ENCODE measurements around the gene PRDM1. TPM values are rescaled to one million over a fixed set of nuclear protein-coding genes. Genes with fewer than 3 reads are reported as not detected.

The PRDM1 gene
- 1.4 TPM in 1 of 2 replicates, not detected in the other for total RNA-seq (2014; rRNA removed; shearing (Covaris generic))

DNA sequence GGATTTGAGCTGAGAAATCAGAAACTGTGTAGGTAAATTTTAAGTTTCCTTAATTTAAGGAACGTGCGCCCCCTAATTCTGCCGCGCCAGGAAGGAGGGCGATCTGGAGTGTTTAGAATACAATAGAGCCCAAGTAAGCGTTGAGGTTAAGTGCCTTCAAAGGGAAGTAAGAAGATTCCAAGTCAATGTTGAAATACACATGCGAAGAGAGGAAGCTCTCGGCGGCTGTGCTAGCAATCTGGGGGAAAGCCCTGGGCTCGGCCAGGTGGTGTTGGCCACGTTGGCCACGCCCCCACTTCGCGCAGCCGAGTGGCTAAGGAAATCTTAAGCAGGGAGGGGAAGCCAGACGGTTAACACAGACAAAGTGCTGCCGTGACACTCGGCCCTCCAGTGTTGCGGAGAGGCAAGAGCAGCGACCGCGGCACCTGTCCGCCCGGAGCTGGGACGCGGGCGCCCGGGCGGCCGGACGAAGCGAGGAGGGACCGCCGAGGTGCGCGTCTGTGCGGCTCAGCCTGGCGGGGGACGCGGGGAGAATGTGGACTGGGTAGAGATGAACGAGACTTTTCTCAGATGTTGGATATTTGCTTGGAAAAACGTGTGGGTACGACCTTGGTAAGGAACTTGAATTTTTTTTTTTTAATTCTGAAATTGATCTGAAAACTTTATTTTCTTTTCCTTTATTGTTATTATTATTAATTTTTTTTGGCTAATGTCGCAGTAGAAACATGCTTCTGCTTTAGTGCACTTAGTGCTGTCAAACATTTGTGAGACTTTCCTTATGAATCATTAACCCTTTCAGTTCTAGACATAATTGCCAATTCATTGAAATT is at the start of gene PRDM1:
TSS of gene PRDM1 (plus strand) at position 353 of the 830 bp plus-strand sequence. CDS start at position 571, 218 bp downstream.
- peak; percentile 87 for DNase-seq (ENCODE audit: low spot score)

DNA sequence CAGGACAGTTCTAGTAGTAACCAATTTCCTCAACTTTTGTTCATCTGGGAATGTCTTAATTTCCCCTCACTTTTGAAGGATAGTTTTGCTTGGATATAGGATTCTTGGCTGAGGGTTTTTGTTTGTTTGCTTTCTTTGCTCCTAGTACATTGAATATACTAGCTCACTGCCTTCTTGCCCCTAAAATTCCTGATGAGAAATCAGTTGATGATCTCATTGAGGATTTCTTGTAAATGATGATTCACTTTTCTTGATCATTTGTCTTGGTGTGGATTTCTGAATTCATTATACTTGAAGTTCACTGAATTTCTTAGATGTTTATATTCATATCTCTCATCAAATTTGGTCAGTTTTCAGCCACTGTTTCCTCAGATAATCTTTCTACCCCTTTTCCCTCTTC is 49.1 kb upstream of the PRDM1 start:
- no peak for DNase-seq (ENCODE audit: low spot score)

DNA sequence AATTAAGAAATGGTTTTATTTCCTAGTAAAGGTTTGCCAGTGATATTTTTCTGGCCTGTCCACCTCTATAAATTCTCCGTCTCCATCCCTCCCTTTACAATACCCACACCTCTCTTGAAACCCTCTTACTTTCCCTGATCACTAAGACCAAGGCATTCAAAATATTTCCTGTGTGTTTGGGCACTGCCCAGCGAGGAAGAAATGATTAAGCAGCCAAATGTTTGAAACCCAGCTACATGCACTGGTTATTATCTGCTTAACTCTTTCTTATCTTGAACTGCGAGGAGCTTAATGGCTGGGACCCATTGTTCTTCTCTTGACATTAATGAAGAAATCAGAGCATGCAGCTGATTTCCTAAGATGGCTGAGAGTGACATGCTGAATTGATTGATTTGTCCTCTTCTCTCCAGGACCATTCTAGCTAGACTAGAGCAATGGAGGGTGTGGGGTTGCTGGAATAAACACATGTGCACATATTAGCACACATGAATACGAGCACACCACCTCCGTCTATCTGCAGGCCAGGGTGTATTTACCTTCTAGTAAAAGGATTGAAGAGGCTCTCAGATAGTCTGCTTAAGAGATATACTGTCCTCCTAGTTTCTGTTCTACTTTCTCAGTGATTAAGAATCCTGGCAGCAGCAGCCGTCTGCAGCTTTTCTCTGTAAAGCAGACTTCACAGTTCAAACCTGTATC is 46.1 kb upstream of the PRDM1 start:
- DNase-seq (ENCODE audit: low spot score) = no peak

DNA sequence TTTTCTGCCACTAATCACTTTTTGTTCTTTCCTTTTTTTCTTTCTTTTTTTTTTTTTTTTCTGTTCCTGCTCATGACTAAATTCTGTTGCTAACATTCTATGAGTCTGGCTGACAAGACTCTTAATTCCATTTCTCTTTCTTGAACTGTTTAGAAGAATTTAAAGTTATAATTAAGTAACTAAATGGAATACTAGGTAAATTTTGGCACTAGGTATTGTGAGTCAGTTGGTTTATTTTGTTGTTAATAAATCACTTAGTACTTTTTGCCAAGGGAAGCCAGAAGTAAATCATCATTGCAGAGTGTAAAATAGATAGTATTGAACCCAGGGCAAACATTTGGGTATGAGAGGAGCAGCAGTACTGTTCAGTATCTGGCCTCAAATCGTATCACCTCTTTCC is 42.0 kb upstream of the PRDM1 start:
- no peak for DNase-seq (ENCODE audit: low spot score)

DNA sequence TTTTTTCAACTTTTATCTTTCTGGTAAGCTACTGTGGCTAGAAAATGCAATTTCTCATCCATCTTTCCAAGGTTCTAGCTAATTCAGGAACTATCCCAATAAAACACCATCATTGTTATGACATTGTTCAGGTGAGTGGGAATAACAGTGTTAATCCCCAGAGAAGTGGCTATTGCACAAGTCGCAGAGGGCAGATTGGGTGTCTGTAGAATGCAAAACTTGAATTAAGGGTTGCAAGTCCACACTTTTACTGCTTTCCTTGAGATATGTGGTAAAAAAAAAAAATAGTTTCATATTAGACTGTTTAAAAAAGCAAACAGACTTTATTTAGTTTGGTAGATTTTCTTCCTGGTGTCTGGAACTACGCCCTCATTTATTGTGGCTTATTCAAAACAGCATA is 41.1 kb upstream of the PRDM1 start:
- DNase-seq (ENCODE audit: low spot score) = no peak

DNA sequence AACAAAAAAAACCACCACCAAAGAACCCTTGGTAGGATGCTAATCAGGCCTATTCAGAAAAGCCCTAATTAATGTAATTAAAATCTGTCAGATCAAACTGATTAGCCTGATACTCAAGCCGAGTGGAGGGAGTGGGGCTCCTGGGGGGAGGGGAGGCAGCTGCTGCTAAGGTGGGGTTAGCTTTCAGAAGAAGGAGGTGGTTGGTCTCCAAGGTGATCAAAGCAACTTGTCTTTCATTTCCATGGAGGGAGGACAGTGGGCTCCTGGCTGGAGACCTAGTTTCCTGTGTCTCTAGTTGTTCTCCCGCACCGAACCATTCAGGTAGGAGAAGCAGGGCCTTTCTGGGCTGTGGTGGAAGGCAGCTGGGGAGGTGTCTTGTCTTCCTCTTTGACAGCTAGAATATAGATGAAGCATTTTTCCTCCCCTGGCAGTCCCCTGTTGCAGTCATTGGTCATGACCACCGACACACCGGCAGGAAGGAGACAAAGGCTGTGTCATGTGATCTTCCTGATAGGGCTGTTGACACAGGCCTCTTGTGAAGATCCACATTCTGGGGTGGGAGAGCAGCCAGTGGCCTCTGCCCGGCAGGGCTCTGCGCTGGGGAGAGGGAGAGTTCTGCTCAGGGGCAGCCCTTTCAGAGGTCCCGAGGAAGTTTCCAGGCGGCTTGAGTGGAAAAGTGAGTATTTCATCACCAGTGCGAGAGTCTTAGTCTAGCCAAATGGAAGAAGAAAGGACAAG is 39.9 kb upstream of the PRDM1 start:
- DNase-seq (ENCODE audit: low spot score) = no peak

DNA sequence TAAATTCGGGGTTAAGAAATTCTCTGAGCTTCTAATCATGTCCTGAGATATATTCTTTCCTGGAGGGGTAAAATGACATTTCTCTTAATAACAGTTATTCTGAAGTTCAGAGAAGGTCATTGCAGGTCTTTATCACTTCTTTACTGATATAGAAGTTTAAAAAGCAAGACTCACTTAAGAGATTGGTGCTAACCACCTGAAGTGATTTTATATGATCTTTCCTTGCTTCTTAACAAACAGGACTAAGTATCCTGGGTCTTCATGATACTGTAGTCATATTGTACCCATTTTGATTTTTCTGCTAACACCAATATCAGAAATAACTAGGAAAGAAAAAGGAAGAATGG is 39.3 kb upstream of the PRDM1 start:
- no peak for DNase-seq (ENCODE audit: low spot score)

DNA sequence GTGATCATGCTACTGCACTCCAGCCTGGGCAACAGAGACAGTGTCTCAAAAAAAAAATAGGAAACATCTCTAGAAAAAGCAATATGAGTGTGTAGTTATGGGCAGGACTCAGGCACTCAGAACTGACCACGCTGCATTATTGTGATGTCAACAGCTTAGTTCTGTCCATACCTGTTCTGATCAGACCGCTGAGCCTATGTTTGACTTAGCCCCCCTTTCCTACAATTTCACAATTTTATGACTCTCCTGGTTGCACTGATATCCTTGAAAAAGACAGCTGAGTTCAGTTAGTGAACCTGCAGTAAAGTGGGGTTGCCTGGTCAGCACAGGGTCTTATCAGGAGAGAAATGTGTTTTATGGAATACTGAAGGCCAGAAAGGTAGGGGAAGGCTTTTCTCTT is 37.8 kb upstream of the PRDM1 start:
- no peak for DNase-seq (ENCODE audit: low spot score)

DNA sequence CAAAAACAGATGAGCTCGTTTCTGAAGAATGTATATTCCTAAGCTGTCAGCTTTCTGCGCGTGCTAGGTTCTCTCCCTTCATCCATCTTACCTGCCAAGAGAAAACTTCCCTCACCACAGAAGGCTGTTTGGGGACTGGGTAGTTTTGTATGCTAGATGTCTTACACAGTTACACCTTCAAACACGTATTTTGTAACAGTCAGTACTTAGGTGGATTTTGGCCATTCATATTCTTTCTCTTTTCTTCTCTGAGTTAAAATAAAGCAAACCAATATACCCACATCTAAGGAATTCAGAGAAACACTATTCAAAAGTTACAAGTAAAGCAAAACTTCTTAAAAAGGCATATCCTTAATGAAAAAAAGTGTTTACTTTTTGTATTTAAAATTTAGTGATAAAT is 35.6 kb upstream of the PRDM1 start:
- DNase-seq (ENCODE audit: low spot score) = no peak

DNA sequence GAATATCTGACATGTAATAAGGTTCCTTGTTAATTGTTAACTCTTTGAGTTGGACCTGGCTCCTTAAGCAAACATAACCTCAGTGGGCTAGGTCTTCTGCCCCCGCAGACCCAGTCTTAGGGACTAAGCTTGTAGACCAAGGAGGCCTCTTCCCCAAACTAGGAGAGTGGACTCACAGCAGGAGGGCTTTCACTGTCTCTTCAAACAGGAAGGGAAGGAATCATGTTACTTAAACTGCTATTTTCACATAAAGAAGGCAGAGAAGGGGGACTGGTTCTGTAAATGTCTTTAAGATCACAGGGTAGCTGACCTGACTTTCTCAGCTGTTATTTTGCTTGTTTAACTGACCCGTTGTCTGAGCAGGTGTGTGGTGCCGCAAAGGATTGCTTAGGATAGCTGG is 34.9 kb upstream of the PRDM1 start:
- no peak for DNase-seq (ENCODE audit: low spot score)

DNA sequence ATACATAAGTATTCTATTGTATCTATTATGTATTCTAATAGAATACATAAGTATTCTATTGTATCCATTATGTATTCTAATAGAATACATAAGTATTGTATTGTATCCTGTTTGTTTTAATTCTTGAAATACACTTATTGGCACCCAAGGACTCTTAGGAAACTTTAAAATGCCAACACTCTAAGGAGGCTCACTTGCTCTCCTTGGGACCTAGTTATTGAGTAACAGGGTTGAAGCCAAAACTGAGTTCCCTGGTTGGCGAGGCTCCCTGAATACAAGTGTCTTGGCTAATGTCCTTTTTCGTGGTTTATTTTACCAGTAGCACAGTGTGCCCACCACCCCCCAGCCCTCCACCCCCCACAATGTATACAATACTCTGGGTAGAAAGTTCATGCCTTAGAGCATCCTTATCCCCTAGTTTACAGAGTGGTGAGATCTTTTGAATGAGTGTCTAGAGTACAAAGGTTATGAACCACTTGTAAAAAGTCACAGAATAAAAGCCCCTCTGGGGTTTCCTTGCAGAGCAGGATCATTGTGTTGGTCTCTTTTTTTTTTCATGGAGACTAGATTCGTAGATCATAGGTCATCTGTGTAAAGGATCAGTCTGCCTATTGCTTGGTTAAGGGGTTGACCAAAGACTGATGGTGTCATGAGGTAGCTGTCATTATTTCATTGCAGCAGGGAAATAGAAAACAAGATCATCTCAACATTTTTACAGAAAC is 32.5 kb upstream of the PRDM1 start:
- DNase-seq (ENCODE audit: low spot score) = no peak

DNA sequence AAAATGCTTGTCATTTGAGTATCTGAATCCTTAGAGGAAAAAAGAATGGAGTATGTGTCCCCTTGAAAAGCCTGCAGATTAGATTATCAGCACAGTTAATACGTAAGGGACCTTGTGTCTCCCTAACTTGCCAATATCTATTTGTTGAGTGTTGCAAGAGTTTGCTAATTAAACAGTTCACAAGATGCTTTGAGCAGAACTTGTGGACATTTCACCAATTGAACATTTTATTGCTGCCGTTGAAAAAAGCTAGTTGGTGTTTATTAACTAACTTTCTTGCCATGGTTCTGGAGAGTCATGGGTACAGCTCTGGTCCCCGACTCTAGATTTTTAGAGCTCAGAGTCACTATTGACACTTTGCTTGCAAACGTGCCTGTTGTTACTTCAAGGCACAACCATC is 30.6 kb upstream of the PRDM1 start:
- DNase-seq (ENCODE audit: low spot score) = no peak

DNA sequence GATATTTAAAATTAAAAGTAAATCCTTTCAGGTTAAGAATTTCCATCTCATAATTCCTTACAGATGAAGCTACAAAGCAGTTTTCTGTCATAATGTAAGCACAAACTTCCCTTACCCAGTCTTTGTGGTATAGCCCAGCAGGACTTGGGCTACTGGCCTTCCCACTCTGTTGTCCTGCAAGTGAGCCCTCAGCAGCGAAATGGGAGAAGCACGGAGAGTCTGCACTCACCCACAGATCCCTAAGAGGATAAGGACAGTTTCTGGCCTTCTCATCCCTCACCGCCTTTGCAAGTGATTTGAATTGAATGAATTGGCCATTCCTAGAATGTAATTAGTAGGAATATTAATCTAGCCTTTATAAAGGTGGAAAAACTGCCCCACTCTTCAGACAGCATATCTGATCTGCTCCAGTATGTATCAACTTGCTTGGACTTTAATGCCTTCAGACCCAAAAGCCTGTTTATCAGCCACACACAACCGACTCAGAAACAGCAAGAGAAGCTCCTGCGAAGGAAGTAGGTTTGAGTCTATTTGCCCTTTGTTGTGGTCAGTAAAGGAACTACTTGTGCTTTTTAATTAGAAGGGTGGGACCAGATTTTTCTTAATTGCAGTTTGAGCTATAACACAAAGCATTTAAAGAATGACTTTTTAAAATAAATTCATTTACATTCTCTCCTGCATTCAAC is 29.9 kb upstream of the PRDM1 start:
- DNase-seq (ENCODE audit: low spot score) = peak; percentile 43

DNA sequence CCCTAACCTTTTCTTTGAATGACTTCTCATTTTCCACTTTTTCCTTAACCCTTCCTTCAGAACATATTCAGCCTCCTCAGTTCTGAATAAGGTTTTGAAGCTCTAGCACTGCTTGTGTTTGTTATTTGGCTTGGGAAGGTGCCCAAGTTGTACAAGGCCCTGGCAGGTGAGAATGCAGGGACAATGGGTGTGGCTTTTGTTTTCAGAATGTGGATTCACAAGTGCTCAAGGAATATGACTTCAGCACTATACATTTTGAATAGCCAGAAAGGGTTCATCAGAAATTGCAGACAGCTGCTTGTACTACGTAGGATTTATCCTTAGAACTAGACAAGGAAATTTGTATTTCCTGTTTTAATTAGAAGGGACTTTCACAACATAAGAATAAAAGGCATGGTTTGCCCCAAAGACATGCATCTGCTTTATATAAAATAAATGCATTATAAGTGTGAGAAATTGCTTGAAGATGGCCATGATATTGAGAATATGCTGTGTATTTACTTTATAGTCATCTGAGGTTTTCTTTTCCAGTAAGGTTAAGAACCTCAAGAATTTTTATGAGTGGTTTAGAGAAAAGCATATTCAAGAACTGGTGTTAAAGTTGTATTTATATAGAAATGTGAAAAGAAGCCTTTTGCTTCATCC is 29.3 kb upstream of the PRDM1 start:
- DNase-seq (ENCODE audit: low spot score) = peak; percentile 52

DNA sequence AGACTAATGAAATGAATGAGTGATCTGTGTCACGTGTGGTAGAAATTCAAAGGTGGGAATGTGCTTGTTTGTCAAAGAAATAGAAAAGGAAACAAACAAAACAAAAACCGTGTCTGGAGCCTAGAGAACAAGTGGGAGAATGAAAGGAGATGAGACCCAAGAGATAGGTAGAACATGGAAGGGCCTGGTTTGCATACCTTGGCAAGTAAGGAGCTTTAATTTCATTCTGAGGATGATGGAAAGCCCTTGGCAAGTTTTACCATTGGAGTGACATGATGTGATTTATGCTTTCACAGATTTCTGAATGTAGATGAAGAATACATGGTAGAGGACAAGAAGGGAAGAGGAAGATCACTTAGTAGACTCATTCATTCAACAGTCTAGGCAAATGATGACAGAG is 26.8 kb upstream of the PRDM1 start:
- DNase-seq (ENCODE audit: low spot score) = no peak

DNA sequence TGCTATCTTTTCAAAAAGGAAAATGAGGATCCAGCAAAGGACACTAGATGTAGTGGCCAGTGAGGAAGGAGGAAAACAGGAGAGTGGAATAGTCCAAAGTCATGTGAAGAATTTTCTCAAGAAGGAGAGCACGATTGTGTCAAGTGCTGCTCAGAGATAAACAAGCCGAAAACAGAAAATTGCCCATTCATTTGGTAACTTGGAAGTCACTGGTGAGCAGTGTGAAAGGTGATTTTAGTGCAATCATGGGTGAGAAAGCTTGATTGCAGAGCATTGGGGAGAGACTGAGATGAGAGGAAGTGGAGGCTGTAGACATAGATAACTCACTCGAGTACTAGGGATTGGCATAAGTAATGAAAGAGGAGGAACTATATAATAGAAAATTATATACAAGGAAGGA is 26.0 kb upstream of the PRDM1 start:
- DNase-seq (ENCODE audit: low spot score) = no peak

DNA sequence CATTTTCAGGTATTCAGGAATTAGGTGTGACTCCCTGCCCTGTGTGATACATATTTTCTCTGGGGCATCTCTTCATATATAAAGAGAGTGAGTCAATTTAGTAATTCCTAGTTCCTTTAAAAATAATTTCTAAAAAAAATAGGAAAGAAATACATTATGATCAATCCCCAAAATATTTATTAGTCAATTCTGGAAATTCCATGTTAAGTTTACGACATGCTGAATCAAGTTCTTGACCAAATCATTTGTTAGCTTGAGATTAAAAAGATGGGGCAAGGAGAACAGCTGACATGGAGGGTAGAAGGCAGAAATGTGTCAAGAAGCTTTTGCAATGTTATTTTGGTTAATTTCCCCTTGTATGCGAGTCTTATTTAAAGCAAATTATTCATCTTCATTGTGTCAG is 22.7 kb upstream of the PRDM1 start:
- no peak for DNase-seq (ENCODE audit: low spot score)

DNA sequence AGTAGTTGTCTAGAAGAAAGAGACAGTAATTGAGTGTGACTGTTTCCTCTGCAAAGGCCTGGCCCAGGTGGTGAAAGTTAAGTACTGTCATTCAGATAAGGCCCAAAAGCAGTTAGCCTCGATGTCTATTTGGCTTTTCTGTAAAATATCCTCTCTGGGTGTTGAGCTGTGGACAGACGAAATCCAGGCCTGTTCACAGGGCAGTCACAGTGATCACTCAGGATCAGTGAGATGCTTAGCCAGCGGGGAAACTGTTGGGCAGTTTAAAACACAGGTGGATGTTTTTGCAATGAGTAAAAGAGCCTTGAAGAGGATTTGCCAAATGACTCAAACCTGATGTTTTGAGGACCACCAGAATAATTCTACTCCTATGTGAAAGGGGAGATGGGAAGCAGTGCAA is 22.0 kb upstream of the PRDM1 start:
- no peak for DNase-seq (ENCODE audit: low spot score)

DNA sequence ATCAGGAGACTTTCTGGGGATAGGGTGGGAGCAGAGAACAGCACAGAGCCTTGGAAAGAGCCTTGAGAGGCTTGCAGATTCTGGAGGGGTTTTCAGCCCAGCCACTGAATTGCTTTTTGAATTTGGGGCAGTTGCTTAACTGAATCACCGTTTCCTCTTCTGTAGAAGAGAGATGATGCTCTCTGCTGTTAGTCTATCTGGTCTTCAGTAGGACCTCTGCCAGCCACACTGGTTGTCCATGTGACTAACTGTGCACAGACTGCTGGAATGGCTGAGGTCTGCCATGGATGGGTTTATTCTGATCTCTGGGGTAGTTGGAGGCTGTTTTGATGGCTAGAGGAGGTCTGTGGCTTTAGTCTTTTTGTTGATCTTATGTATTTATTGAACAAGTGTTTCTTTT is 21.4 kb upstream of the PRDM1 start:
- DNase-seq (ENCODE audit: low spot score) = no peak

DNA sequence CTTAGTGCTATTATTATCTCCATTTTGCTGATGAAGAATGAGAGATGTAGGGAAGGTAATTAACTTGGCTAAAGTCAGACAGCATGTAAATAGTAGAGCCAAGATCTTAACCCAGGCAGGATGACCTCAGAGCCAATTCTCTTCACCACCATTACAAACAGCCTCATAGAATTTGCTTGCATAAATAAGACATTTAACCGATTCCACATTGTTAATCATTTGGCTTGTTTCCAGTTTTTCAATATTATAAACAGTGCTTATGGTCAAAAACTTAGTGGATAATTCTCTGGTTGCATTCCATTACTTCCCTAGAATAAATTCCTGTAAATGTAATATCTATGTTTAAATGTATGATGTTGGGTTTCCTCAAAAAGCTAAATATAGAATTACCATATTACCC is 19.1 kb upstream of the PRDM1 start:
- no peak for DNase-seq (ENCODE audit: low spot score)

DNA sequence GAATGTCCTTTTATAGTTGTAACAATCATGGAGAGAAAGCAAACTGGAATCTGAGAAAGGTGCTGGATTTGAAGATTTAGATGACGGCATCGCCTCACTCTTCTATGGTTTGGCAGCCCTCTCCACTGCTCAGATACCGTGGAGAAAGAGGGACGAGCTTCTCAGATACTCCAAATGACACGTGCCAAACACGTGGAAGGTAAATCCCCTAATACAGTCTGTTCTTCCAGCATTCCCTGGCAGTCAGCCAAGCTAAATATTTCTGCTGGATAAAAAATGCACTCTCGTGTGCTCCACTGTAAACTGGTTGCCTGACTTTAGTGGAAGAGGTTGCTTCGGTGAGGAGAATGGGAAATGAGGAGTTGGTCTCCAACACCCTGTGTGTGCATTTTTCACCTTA is 16.7 kb upstream of the PRDM1 start:
- peak; percentile 67 for DNase-seq (ENCODE audit: low spot score)
